ENCODE measurements around the gene C7.
"Not testable (repeated sequence)": the region's sequence is repeated elsewhere in the genome, so short reads cannot be mapped to it uniquely, and the experiment has no call there.

C7 gene

GRCh38 chr5:40988746-40989510 lies 79.6 kb downstream of the C7 start:
- no peak for DNase-seq (ENCODE audit: low read depth in 3 of 3, low spot score in 1 of 3)

- DNase-seq (ENCODE audit: low read depth in 3 of 3, low spot score in 1 of 3) = no peak
These were observed 82.1 kb downstream of the C7 start for GRCh38 chr5:40991168-40991980.

- DNase-seq (ENCODE audit: low read depth in 3 of 3, low spot score in 1 of 3) = no peak
These were observed 82.8 kb downstream of the C7 start for GRCh38 chr5:40991981-40992559.

DNA sequence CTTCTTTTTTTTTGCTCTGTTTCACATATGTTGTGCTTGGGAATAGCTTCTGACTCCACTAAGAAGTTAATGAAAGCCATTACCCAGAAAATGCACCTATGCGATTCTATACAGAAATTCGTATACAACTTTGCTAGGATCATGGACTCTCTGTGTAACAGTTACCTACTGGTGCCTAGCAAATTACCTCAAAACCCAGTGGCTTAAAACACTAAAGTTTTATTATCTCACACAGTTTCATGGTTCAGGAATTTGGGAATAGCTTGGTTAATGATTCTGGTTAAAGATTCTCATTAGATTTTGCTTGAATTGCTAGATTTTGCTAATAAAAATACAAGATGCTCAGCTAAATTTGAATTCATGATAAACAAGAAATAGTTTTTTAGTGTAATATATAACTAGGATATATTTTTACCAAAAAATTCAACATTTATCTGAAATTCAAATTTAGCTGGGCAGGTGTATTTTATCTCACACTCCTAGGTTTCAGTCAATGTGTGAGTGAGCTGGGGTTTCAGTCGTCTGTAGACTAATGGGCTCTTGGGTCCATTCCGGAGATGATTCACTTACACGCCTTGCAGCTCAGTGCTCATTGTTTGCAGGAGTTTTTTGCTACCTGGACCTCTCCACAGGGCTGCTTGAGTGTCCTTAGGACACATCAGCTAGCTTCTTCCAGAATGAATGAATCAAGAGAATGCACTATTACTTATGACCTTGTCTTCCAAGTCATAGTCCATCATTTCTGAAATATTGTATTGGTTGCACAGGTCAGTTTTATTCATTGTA lies 86.7 kb downstream of the C7 start:
- no peak for DNase-seq (ENCODE audit: low read depth in 3 of 3, low spot score in 1 of 3)

DNA sequence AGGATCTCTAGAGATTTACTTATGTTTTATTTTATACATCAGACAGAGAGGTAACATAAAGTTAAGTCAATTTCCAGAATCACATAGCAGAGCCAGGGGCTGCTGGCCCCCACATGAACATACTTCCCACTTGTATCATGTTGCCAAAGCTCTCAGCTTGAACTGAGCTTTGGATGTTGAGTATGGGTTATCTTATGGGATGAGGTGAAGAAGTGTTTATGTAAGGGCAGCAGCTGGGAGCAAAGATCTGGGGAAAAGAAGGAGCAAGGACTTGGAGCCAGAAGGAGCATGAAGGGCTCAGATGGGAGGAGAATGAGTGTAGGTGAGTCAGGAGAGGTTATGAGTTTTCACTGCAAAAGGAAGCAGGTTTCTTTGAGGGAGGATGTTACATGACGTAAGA lies 89.8 kb downstream of the C7 start:
- DNase-seq (ENCODE audit: low read depth in 3 of 3, low spot score in 1 of 3) = no peak

GRCh38 chr5:40999966-41000365 lies 90.7 kb downstream of the C7 start:
- DNase-seq (ENCODE audit: low read depth in 3 of 3, low spot score in 1 of 3) = no peak

GRCh38 chr5:41003670-41004376 lies 94.5 kb downstream of the C7 start:
- no peak for DNase-seq (ENCODE audit: low read depth in 3 of 3, low spot score in 1 of 3)

DNA sequence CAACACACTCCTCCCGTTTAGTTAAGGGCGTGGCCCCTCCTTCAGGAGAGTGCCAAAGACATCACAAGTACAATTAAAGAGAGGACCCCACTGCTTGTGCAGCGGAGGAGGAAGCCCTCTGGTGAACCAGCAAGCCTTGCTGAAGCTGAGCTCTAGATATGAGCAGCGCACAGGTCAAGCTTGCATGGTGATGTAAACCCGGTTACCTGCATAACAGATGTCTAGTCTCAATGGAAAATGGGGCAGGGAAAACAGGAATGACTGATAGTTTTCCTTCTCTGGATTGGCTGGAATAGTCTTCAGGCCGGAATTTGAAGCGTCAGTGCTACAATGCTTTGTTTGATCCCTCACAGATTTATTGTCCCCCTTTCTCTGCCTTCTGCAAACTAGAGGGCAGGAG lies 95.6 kb downstream of the C7 start:
- DNase-seq (ENCODE audit: low read depth in 3 of 3, low spot score in 1 of 3) = no peak

DNA sequence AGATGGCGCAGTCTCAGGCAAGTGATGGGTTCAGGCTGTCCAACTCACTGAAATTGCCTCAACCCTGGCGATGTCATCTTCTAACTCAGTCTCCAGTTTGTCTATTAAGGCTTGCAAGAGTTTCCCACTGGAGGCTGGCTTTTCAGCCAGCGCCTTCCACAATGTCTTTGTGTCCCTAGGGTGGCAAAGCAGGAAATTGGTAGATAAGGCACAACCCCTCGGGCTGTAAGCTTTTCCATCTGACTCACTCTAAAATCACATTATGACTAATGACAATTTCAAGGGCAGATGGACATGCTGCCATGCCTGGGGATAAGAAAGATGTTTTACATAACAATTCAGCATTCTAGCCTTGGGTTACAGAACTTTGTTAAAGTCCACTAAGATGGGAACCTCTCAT lies 99.9 kb downstream of the C7 start:
- no peak for DNase-seq (ENCODE audit: low read depth in 3 of 3, low spot score in 1 of 3)

GRCh38 chr5:41010572-41010971 lies 101.3 kb downstream of the C7 start:
- DNase-seq (ENCODE audit: low read depth in 3 of 3, low spot score in 1 of 3) = no peak

- no peak for DNase-seq (ENCODE audit: low read depth in 3 of 3, low spot score in 1 of 3)
These were observed 103.0 kb downstream of the C7 start for GRCh38 chr5:41012318-41012717.

GRCh38 chr5:41022600-41022999 lies 113.3 kb downstream of the C7 start:
- DNase-seq (ENCODE audit: low read depth in 3 of 3, low spot score in 1 of 3) = not testable (repeated sequence)
